AG04449 (cell line): Measurements from ENCODE around the gene APLNR.

Experiments
- CTCF ChIA-PET: fragments of 350-600 bp; formaldehyde crosslinking; extraction: SDS; loops from one replicate; lab custom pipeline; 2021; ENCODE audit warnings: antibody characterized with exemption; lab: Yijun Ruan, JAX
- POLR2A ChIA-PET: fragments of 400-600, 350-600 bp; formaldehyde crosslinking; extraction: SDS; loops from one replicate; lab custom pipeline; 2020; ENCODE audit warnings: antibody characterized with exemption, inconsistent platforms; lab: Yijun Ruan, JAX
- DNase-seq: peaks from one replicate; pipeline ENCODE4 v3.0.0-alpha.2; 2010; ENCODE audit warnings: low read depth, low spot score
- H3K4me3 ChIP-seq: 2 replicates; pipeline ENCODE4 v1.5.1; 2011; ENCODE audit warnings: low read depth, mild to moderate bottlenecking, control low read depth, low read length
- CTCF ChIP-seq: IDR thresholded peaks from one replicate; pipeline ENCODE4 v1.5.1; 2011; ENCODE audit warnings: mild to moderate bottlenecking, moderate library complexity, low read length, control low read depth, inconsistent platforms; ENCODE audit not compliant: insufficient read depth; ENCODE audit errors: missing control alignments

APLNR gene

GRCh38 chr11:57248780-57249383 is 11.8 kb upstream of the APLNR start:
- CTCF ChIA-PET, result interaction anchor here (0.8 to 12.2 kb wide), 66 partner anchors 8 to 430 kb away, joined by 3 to 496 read pairs (median 6); partner anchors contain the start of genes APLNR, LRRC55 and OR5AK2
- POLR2A ChIA-PET, result interaction anchor here (0.8 to 1.1 kb wide), 3 partner anchors 24 to 176 kb away, joined by 3 to 5 read pairs (median 4); no protein-coding TSS in a partner anchor

GRCh38 chr11:57244911-57245310 is 7.9 kb upstream of the APLNR start:
- DNase-seq, result no peak
- H3K4me3 ChIP-seq, result no peak overlapping the region
- ChIA-PET POLR2A (no interaction called here), CTCF (no interaction called here)
- no peak for TF ChIP-seq CTCF

More at GRCh38 chr11:57248780-57249383, 11.8 kb upstream of the APLNR start:
- no peak for DNase-seq
- TF ChIP-seq CTCF, result peak; percentile 95
- H3K4me3 ChIP-seq, result no peak overlapping the region

- no peak for TF ChIP-seq CTCF
- DNase-seq, result no peak
- POLR2A ChIA-PET, result no interaction called here
- CTCF ChIA-PET, result interaction anchor here (0.6 to 7.2 kb wide), 6 partner anchors 10 to 1310 kb away, joined by 3 to 85 read pairs (median 4); no protein-coding TSS in a partner anchor
- H3K4me3 ChIP-seq, result no peak overlapping the region
These were observed 4.4 kb upstream of the APLNR start for GRCh38 chr11:57241353-57241972.

- no peak for DNase-seq
- CTCF ChIA-PET, result interaction anchor here (0.7 to 7.2 kb wide), 8 partner anchors 10 to 239 kb away, joined by 3 to 85 read pairs (median 4); no protein-coding TSS in a partner anchor
- POLR2A ChIA-PET, result no interaction called here
- no peak for TF ChIP-seq CTCF
- no peak overlapping the region for H3K4me3 ChIP-seq
These were observed 3.7 kb upstream of the APLNR start for GRCh38 chr11:57240757-57241156.

- DNase-seq, result no peak
- no peak overlapping the region for H3K4me3 ChIP-seq
- CTCF ChIA-PET, result interaction anchor here (0.7 to 7.2 kb wide), 9 partner anchors 10 to 399 kb away, joined by 3 to 85 read pairs (median 3); no protein-coding TSS in a partner anchor
- POLR2A ChIA-PET, result interaction anchor here (0.7 kb wide), 1 partner anchor 10 kb away, joined by 4 read pairs; no protein-coding TSS in a partner anchor
- TF ChIP-seq CTCF, result no peak
These were observed 3.0 kb upstream of the APLNR start for GRCh38 chr11:57240007-57240406.

GRCh38 chr11:57239348-57239747 is 2.3 kb upstream of the APLNR start:
- ChIA-PET POLR2A (no interaction called here), CTCF (interaction anchor here (1.1 to 7.2 kb wide), 4 partner anchors 10 to 398 kb away, joined by 3 to 85 read pairs (median 5); no protein-coding TSS in a partner anchor)
- no peak for DNase-seq

More at GRCh38 chr11:57239348-57239747, 2.3 kb upstream of the APLNR start:
- no peak for TF ChIP-seq CTCF
- no peak overlapping the region for H3K4me3 ChIP-seq
